KOPT-K1 (cell line): Measurements from ENCODE around the gene LARP1.
"Not testable (repeated sequence)": the region's sequence is repeated elsewhere in the genome, so short reads cannot be mapped to it uniquely, and the experiment has no call there.

Experiments
- H3K27ac ChIP-seq: fragments of 200-600 bp; sonication (generic); 2 replicates; pipeline ENCODE4 v1.5.1; 2016; ENCODE audit warnings: antibody characterized with exemption, mild to moderate bottlenecking, low read depth, low read length; ENCODE audit not compliant: poor library complexity, severe bottlenecking
- H3K36me3 ChIP-seq: fragments of 200-600 bp; sonication (generic); 2 replicates; pipeline ENCODE4 v1.5.1; 2017; ENCODE audit warnings: antibody characterized with exemption, mild to moderate bottlenecking, low read length, moderate library complexity; ENCODE audit not compliant: insufficient read depth
- H3K9me3 ChIP-seq: fragments of 200-600 bp; sonication (generic); 2 replicates; pipeline ENCODE4 v1.5.1; 2017; ENCODE audit warnings: antibody characterized with exemption, low read length, mild to moderate bottlenecking; ENCODE audit not compliant: insufficient read depth, poor library complexity, severe bottlenecking

Gene LARP1

GRCh38 chr5:154727361-154727760, 27.8 kb upstream of the LARP1 start:
- H3K9me3 ChIP-seq, result no peaks in the 10 kb centered on the region
- no peaks in the 10 kb centered on the region for H3K36me3 ChIP-seq
- no peak overlapping the region for H3K27ac ChIP-seq

DNA sequence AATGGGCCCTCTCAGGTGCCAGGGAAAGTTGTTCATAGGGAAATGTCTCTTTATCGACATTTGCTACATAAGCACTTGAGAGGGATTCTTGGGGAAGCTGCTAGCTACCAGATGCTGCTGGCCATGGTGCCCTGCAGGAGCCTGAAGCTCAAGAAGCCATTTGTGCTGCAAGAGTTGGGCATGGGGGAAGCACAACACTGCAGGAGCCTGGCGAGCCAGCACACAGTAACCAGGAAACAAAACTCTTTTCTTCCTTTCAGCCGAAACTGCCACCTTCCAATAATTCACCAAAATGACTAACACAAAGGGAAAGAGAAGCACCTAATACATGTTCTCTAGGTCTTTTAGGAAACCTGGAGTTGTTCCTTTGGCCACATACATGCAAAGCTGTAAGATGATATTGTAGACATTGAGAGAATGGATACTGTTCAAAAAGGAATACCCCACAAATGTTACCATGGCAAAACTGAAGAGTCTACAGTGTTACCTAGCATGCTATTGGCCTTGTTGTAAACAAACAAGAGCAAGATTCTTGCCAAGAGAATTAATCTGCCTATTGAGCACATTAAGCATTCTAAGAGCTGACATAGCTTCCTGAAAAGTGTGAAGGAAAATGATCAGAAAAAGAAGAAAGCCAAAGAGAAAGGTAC, 26.1 kb upstream of the LARP1 start:
- no peaks in the 10 kb centered on the region for H3K9me3 ChIP-seq
- H3K36me3 ChIP-seq, result no peaks in the 10 kb centered on the region
- no peak overlapping the region for H3K27ac ChIP-seq

DNA sequence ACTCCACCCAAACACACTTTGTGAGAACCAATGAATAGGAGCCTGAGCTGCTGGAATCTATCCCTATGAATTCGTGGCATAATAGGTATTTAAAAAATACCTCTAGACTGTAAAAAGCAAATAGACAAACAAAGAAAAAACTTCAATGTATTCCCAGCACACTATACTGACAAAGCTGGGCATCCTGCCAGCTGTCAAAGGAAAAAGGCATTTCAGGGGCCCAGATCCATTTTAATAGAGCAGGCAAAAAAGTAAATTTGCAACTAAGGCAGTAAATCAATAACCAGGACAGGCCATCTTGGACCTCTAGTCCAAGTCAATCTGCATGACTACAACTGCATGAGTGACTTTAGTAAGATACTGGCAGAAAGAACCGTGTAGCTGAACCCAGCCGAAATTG, 25.6 kb upstream of the LARP1 start:
- H3K27ac ChIP-seq, result no peak overlapping the region
- no peaks in the 10 kb centered on the region for H3K36me3 ChIP-seq
- no peaks in the 10 kb centered on the region for H3K9me3 ChIP-seq

DNA sequence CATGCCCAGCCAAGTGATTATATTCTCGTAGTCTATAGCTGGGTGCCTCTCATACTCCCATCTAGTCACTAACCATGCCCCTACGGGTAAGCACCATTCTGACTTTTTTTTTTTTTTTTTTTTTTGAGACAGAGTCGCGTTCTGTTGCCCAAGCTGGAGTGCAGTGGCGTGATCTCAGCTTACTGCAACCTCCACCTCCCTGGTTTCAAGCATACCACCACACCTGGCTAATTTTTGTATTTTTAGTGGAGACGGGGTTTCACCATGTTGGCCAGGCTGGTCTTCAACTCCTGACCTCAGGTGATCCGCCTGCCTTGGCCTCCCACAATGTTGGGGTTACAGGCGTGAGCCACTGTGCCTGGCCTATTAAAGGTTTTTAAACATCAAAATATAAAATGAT, 24.4 kb upstream of the LARP1 start:
- H3K9me3 ChIP-seq, H3K27ac ChIP-seq, H3K36me3 ChIP-seq: not testable (repeated sequence)

GRCh38 chr5:154732212-154732611, 23.0 kb upstream of the LARP1 start:
- Histone ChIP-seq H3K27ac (no peak overlapping the region), H3K9me3 (no peaks in the 10 kb centered on the region), H3K36me3 (no peaks in the 10 kb centered on the region)

DNA sequence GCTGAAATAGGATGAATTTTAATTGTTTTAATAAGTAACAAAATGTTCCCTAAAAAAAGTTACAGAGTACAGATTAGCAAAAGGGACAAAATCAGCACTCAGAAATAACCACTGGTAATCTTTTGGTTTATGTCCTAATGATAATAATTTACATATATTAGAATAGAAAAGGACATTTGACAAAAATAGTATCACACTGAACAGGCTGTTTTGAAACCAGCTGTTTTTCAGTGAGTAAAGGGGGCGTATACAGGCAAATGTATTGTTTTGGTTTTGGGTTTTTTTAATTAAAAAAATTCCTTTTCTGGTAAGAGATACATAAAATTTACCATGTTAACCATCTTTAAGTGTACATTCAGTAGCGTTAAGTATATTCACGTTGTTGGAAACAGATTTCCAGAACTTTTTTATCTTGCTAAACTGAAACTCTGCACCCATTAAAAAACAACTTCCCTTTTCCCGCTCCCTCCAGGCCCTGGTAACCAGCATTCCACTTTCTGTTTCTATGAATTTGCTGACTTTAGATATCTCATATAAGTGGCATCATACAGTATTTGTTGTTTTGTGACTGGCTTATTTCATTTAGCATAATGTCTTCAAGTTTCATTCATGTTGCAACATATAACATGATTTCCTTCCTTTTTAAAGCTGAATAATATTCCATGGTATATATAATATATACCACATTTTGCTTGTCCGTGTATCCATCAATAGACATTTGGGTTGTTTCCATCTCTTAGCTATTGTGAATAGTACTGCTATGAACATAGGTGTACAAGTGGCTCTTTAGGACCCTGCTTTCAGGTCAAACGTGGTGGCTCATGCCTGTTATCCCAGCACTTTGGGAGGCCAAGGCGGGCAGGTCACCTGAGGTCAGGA, 20.6 kb upstream of the LARP1 start:
- H3K27ac ChIP-seq, result no peak overlapping the region
- H3K9me3 ChIP-seq, result no peaks in the 10 kb centered on the region
- no peaks in the 10 kb centered on the region for H3K36me3 ChIP-seq

- H3K36me3 ChIP-seq, H3K27ac ChIP-seq, H3K9me3 ChIP-seq: not testable (repeated sequence)
These were observed 19.8 kb upstream of the LARP1 start for GRCh38 chr5:154735362-154735761.

DNA sequence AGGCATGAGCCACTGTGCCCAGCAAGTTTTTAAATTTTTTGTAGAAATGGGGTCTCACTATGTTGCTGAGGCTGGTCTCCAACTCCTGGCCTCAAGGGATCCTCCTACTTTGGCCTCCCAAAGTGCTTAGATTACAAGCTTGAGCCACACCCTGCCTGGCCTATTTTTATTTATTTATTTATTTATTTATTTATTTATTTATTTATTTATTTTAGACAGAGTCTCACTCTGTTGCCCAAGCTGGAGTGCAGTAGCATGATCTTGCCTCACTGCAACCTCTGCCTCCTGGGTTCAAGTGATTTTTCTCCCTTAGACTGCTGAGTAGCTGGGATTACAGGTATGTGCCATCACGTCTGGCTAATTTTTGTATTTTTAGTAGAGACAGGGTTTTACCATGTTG, 18.8 kb upstream of the LARP1 start:
- H3K36me3 ChIP-seq, H3K27ac ChIP-seq, H3K9me3 ChIP-seq: not testable (repeated sequence)

GRCh38 chr5:154737667-154738320, 17.4 kb upstream of the LARP1 start:
- Histone ChIP-seq H3K9me3 (no peaks in the 10 kb centered on the region), H3K36me3 (no peaks in the 10 kb centered on the region), H3K27ac (no peak overlapping the region)

GRCh38 chr5:154740483-154740882, 14.7 kb upstream of the LARP1 start:
- H3K36me3 ChIP-seq, result no peaks in the 10 kb centered on the region
- H3K9me3 ChIP-seq, result no peaks in the 10 kb centered on the region
- no peak overlapping the region for H3K27ac ChIP-seq

DNA sequence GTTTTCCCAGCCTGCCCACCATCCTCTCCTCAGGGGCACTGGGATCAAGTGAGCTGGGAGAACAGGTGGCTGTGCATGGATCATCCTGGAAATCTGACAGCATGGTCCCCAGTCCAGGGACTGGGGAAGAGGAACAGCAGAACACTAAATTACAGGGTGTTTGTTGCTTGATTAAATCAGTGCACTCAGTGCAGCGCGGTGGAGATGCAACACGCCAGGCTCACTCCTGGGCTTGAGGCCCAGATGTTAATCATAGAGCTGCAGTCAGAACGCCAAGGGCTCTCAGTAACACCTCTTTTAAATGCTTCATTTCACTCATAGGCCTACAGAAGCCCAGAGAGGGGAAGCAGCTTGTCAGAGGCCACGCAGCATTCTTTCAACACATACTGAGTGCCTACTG, 14.2 kb upstream of the LARP1 start:
- no peak overlapping the region for H3K27ac ChIP-seq
- no peaks in the 10 kb centered on the region for H3K9me3 ChIP-seq
- no peaks in the 10 kb centered on the region for H3K36me3 ChIP-seq

DNA sequence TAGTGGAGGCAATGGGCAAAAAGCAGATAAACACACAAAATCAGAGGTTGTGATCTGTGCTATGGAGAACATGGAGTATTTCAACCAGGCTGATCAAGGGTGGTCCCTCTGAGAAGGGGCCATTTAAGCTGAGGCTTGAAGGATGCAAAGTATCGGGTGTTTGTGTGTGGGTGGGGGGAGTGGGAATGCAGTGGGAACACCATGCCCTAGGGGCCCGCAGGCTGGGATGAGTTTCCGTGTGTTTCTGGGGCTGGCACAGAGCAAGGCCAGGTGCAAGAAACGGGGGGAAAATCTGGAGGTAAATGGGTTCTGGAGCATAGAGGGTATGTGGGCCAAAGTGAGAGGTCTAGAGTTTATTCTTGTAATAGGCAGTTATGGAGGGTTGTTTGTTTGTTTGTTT, 13.8 kb upstream of the LARP1 start:
- no peaks in the 10 kb centered on the region for H3K9me3 ChIP-seq
- no peaks in the 10 kb centered on the region for H3K36me3 ChIP-seq
- H3K27ac ChIP-seq, result no peak overlapping the region

DNA sequence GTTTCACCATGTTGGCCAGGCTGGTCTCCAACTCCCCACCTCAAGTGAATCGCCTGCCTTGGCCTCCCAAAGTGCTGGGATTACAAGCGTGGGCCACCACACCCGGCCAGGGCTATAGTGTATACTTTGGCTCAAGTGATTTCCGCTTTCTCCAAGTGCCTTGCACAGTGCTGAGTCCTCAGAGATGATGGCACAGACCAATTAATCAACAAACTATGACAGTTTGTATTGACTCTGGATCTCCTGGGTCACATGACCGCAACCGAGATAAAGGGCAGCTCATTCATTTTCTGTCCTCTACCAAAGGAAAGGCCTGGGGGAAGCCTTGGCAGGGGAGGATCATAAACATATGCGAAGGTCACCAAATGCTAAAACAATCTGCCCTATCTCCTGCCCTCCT, 11.4 kb upstream of the LARP1 start:
- Histone ChIP-seq H3K27ac (no peak overlapping the region), H3K36me3 (no peaks in the 10 kb centered on the region), H3K9me3 (no peaks in the 10 kb centered on the region)

DNA sequence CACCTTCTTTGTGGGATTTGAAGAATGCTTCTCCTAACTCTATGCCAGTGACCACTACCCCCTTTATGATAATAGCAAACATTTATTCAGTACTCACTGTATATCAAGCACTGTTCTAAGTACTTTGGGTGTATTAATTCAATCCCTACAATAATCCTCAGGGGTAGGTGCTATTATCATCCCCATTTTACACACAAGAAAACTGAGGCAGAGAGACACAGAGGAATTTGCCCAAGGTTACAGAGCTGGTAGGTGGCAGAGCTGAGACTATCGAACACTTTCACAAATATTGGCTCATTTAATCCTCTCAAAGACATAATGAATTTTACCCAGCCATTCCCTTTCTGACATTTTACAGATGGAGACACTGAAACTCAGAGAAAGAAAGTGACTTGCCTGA, 9.8 kb upstream of the LARP1 start:
- no peak overlapping the region for H3K27ac ChIP-seq
- H3K36me3 ChIP-seq, result no peaks in the 10 kb centered on the region
- no peaks in the 10 kb centered on the region for H3K9me3 ChIP-seq

- no peaks in the 10 kb centered on the region for H3K9me3 ChIP-seq
- H3K27ac ChIP-seq, result no peak overlapping the region
- H3K36me3 ChIP-seq, result no peaks in the 10 kb centered on the region
These were observed 5.7 kb upstream of the LARP1 start for GRCh38 chr5:154749491-154749890.
